ENCODE data around the gene MCRIP2. TPM values are rescaled to one million over a fixed set of nuclear protein-coding genes. Genes with fewer than 3 reads are reported as not detected.

MCRIP2 gene
- total RNA-seq, 6 experiments from 2014 or later, result 18.8 to 30.8 (median 24.2) TPM

GRCh38 chr16:603933-604332 lies 37.7 kb upstream of the MCRIP2 start:
- Mint-ChIP-seq H3K27ac (no peak overlapping the region), H3K27me3 (ENCODE audit: insufficient read depth) (peaks cover 3% of the 10 kb centered on the region), H3K4me3 (no peak overlapping the region), H3K36me3 (ENCODE audit: low read depth) (peaks cover 7% of the 10 kb centered on the region), H3K9me3 (peaks cover 16% of the 10 kb centered on the region), H3K4me1 (ENCODE audit: low read depth) (no peaks in the 10 kb centered on the region)
- TF ChIP-seq CTCF (IDR thresholded peaks at IDR 0.05), result no peak
- DNase-seq, result no peak

GRCh38 chr16:606656-607307 lies 34.8 kb upstream of the MCRIP2 start:
- no peak for DNase-seq

GRCh38 chr16:608019-608418 lies 33.6 kb upstream of the MCRIP2 start:
- H3K4me3 Mint-ChIP-seq, result no peak overlapping the region
- H3K4me1 Mint-ChIP-seq (ENCODE audit: low read depth), result no peaks in the 10 kb centered on the region
- H3K9me3 Mint-ChIP-seq, result peaks cover 26% of the 10 kb centered on the region
- TF ChIP-seq CTCF (IDR thresholded peaks at IDR 0.05), result no peak
- peaks cover 6% of the 10 kb centered on the region for H3K27me3 Mint-ChIP-seq (ENCODE audit: insufficient read depth)
- peaks cover 13% of the 10 kb centered on the region for H3K36me3 Mint-ChIP-seq (ENCODE audit: low read depth)
- no peak overlapping the region for H3K27ac Mint-ChIP-seq
- DNase-seq, result no peak

More at GRCh38 chr16:606656-607307, 34.8 kb upstream of the MCRIP2 start:
- H3K36me3 Mint-ChIP-seq (ENCODE audit: low read depth), result peaks cover 13% of the 10 kb centered on the region
- no peak for TF ChIP-seq CTCF (IDR thresholded peaks at IDR 0.05)
- no peaks in the 10 kb centered on the region for H3K4me1 Mint-ChIP-seq (ENCODE audit: low read depth)
- H3K9me3 Mint-ChIP-seq, result peaks cover 26% of the 10 kb centered on the region
- H3K27me3 Mint-ChIP-seq (ENCODE audit: insufficient read depth), result peaks cover 6% of the 10 kb centered on the region
- no peak overlapping the region for H3K27ac Mint-ChIP-seq
- no peak overlapping the region for H3K4me3 Mint-ChIP-seq

GRCh38 chr16:609316-609715 lies 32.3 kb upstream of the MCRIP2 start:
- no peak for DNase-seq
- Mint-ChIP-seq H3K4me1 (ENCODE audit: low read depth) (no peaks in the 10 kb centered on the region), H3K27ac (no peak overlapping the region), H3K36me3 (ENCODE audit: low read depth) (peaks cover 23% of the 10 kb centered on the region), H3K27me3 (ENCODE audit: insufficient read depth) (peaks cover 6% of the 10 kb centered on the region), H3K4me3 (no peak overlapping the region), H3K9me3 (peaks cover 35% of the 10 kb centered on the region)
- TF ChIP-seq CTCF (IDR thresholded peaks at IDR 0.05), result no peak

GRCh38 chr16:609984-610383 lies 31.6 kb upstream of the MCRIP2 start:
- no peak for TF ChIP-seq CTCF (IDR thresholded peaks at IDR 0.05)
- Mint-ChIP-seq H3K27me3 (ENCODE audit: insufficient read depth) (peaks cover 6% of the 10 kb centered on the region), H3K4me3 (no peak overlapping the region), H3K9me3 (peaks cover 34% of the 10 kb centered on the region), H3K36me3 (ENCODE audit: low read depth) (peaks cover 29% of the 10 kb centered on the region), H3K4me1 (ENCODE audit: low read depth) (no peaks in the 10 kb centered on the region), H3K27ac (no peak overlapping the region; the same call in 1 of the 2 replicates)
- no peak for DNase-seq

Measured in HFFc6 (cell line).